ENCODE results near the gene SUSD3. TPM values are rescaled to one million over a fixed set of nuclear protein-coding genes. Genes with fewer than 3 reads are reported as not detected.

SUSD3 gene
- total and polyA plus RNA-seq, 2 of the 8 experiments (the other 6 are each of a cell fraction or from before 2014, with no cell fraction given): 5.5 to 35.4 TPM

GRCh38 chr9:93061260-93061751, 2.8 kb downstream of the SUSD3 start:
- Histone ChIP-seq H3K4me3 (ENCODE audit: extremely low read depth in 1 of 4, insufficient read depth in 2 of 4, low read depth in 3 of 4, low read length in 4 of 4) (no peak overlapping the region), H3K23ac (ENCODE audit: insufficient read length) (no peak overlapping the region), H3K27ac (ENCODE audit: low read depth, low read length) (no peak overlapping the region), H3K56ac (replicated peaks; ENCODE audit: insufficient read length, low read depth, low read length) (no peak overlapping the region), H3K9me3 (ENCODE audit: insufficient read depth in 2 of 2, low read depth in 1 of 2, low read length in 1 of 2) (no peaks in the 10 kb centered on the region), H2AK5ac (ENCODE audit: low read depth, low read length) (peak overlapping the region; percentile 92; the same call in 1 of the 2 replicates), H3K23me2 (ENCODE audit: low read depth, low read length) (peaks cover 3% of the 10 kb centered on the region; the same call in 1 of the 2 replicates), H2BK120ac (replicated peaks; ENCODE audit: low read depth, low read length) (no peak overlapping the region), H2AFZ (ENCODE audit: low read length) (no peak overlapping the region), H3K4me1 (replicated peaks in 1 of 4; ENCODE audit: control insufficient read depth in 3 of 4, insufficient read depth in 4 of 4, low read length in 3 of 4) (peaks cover 0 to 31% (median 20%) of the 10 kb centered on the region in 4 experiments; a peak in 6 of 7 replicates), H3K27me3 (replicated peaks in 1 of 4; ENCODE audit: control insufficient read depth in 3 of 4, extremely low read depth in 1 of 4, insufficient read depth in 3 of 4, low read length in 3 of 4) (peaks cover 0 to 16% (median 7%) of the 10 kb centered on the region in 4 experiments; a peak in 5 of 7 replicates), H3K14ac (ENCODE audit: insufficient read length) (no peak overlapping the region), H3K79me2 (ENCODE audit: control insufficient read depth in 1 of 2, insufficient read depth in 2 of 2, low read length in 2 of 2) (no peaks in the 10 kb centered on the region), H4K8ac (ENCODE audit: extremely low read depth, insufficient read depth, low read length) (no peak overlapping the region), H3K79me1 (ENCODE audit: low read depth, low read length) (peaks cover 2% of the 10 kb centered on the region; the same call in 1 of the 2 replicates), H3K18ac (ENCODE audit: extremely low read depth, low read length) (no peak overlapping the region), H3K36me3 (ENCODE audit: control insufficient read depth in 2 of 4, insufficient read depth in 4 of 4, low read length in 3 of 4) (no peaks in the 10 kb centered on the region), H2BK5ac (ENCODE audit: low read depth, low read length) (no peak overlapping the region), H4K5ac (ENCODE audit: insufficient read length, low read depth, low read length) (no peak overlapping the region), H2BK12ac (ENCODE audit: low read depth, low read length) (0 out of 2 replicates have a peak overlapping the region, but pooled peaks have one; percentile 27), H3K9ac (replicated peaks in 1 of 4; ENCODE audit: extremely low read depth in 1 of 4, low read depth in 3 of 4, low read length in 3 of 4) (no peak overlapping the region), H2BK15ac (ENCODE audit: low read length) (0 out of 2 replicates have a peak overlapping the region, but pooled peaks have one; percentile 72), H3K4me2 (ENCODE audit: insufficient read depth in 1 of 2, low read depth in 2 of 2, low read length in 2 of 2) (no peak overlapping the region), H2BK20ac (ENCODE audit: low read length) (no peak overlapping the region), H3K4ac (replicated peaks; ENCODE audit: insufficient read length, low read depth, low read length) (no peak overlapping the region), H4K91ac (replicated peaks; ENCODE audit: insufficient read length, low read length) (no peak overlapping the region), H4K20me1 (replicated peaks in 1 of 2; ENCODE audit: control insufficient read depth in 1 of 2, insufficient read depth in 2 of 2, low read length in 2 of 2) (no peaks in the 10 kb centered on the region)
- TF ChIP-seq E2F6 (IDR thresholded peaks at IDR 0.05) (no peak), CTBP2 (IDR thresholded peaks at IDR 0.05; ENCODE audit: borderline replicate concordance, insufficient read depth, insufficient read length, low read length) (no peak), NRF1 (IDR thresholded peaks at IDR 0.05; ENCODE audit: low read depth, low read length) (no peak), POLR2AphosphoS5 (IDR thresholded peaks at IDR 0.05; ENCODE audit: low read depth, low read length) (no peak), KDM1A (IDR thresholded peaks at IDR 0.05; ENCODE audit: borderline replicate concordance, low read length) (peak; percentile 60; the same call in 1 of the 2 replicates), SRF (IDR thresholded peaks at IDR 0.05; ENCODE audit: low read depth, low read length) (no peak), TEAD4 (IDR thresholded peaks at IDR 0.05; ENCODE audit: low read depth, low read length) (no peak), POLR2A (IDR thresholded peaks at IDR 0.05; ENCODE audit: control extremely low read depth in 1 of 2, low read depth in 2 of 2, low read length in 2 of 2) (no peak), SP2 (IDR thresholded peaks at IDR 0.05; ENCODE audit: low read length) (no peak)
- WGBS, 2 experiments (ENCODE audit: extremely low coverage in 1 of 2, insufficient coverage in 1 of 2, insufficient read length in 1 of 2, insufficient replicate concordance in 2 of 2, low coverage in 1 of 2, low lambda C conversion rate in 2 of 2, missing lambda C conversion rate in 1 of 2): 86% methylated on average over 4 of the region's 4 CpGs; no CpG with 5 or more reads in 1 of the 2 experiments
- CTCF ChIA-PET (ENCODE audit: partially characterized antibody): interaction anchor here (0.8 to 2.1 kb wide), 4 partner anchors 36 to 107 kb away, joined by 3 to 9 read pairs (median 5); no protein-coding TSS in a partner anchor
- no peak for FAIRE-seq
- POLR2A ChIA-PET (ENCODE audit: partially characterized antibody): interaction anchor here (1.2 kb wide), 1 partner anchor 36 kb away, joined by 3 read pairs; no protein-coding TSS in a partner anchor
- DNase-seq (ENCODE audit: low read depth in 1 of 2, low spot score in 2 of 2): no peak

Measured in H1 (cell line).